ENCODE results near the gene CAMP.

Gene CAMP

GRCh38 chr3:48247401-48247811 lies 24.1 kb downstream of the CAMP start:
- Histone ChIP-seq H2BK15ac (ENCODE audit: low read depth, poor library complexity, severe bottlenecking) (no peak overlapping the region), H3K4ac (ENCODE audit: low read depth in 1 of 2, low read length in 2 of 2) (no peak overlapping the region), H3K18ac (ENCODE audit: low read depth in 1 of 2, low read length in 2 of 2) (no peak overlapping the region), H3K27ac (ENCODE audit: low read length, poor library complexity, severe bottlenecking) (no peak overlapping the region), H2AK5ac (ENCODE audit: low read length, severe bottlenecking) (no peak overlapping the region), H3K79me1 (replicated peaks; ENCODE audit: low read length, poor library complexity, severe bottlenecking) (peaks cover 6% of the 10 kb centered on the region), H3K4me1 (ENCODE audit: control insufficient read depth, insufficient read depth, low read depth, low read length) (no peaks in the 10 kb centered on the region), H3K36me3 (ENCODE audit: control insufficient read depth in 1 of 2, insufficient read depth in 2 of 2, low read depth in 1 of 2, low read length in 2 of 2) (peaks cover 0 to 13% of the 10 kb centered on the region in 2 experiments), H3K4me2 (ENCODE audit: low read length, poor library complexity, severe bottlenecking) (no peak overlapping the region), H2BK120ac (ENCODE audit: low read depth, low read length) (no peak overlapping the region), H3K23ac (ENCODE audit: low read length in 2 of 2) (no peak overlapping the region), H2AFZ (ENCODE audit: low read depth, low read length) (no peak overlapping the region), H2BK12ac (ENCODE audit: low read length in 2 of 2) (no peak overlapping the region), H3K14ac (ENCODE audit: low read length in 2 of 2) (no peak overlapping the region), H3K9ac (ENCODE audit: low read length) (peak overlapping the region; percentile 67), H3K9me3 (ENCODE audit: control insufficient read depth, low read length) (no peaks in the 10 kb centered on the region), H4K91ac (ENCODE audit: low read length) (no peak overlapping the region), H2BK5ac (ENCODE audit: low read depth, low read length, poor library complexity, severe bottlenecking) (no peak overlapping the region), H3K27me3 (ENCODE audit: control insufficient read depth in 1 of 2, insufficient read depth in 1 of 2, low read length in 2 of 2) (no peaks in the 10 kb centered on the region), H3K4me3 (ENCODE audit: insufficient read depth in 1 of 2, low read depth in 1 of 2, low read length in 2 of 2) (no peak overlapping the region), H4K8ac (ENCODE audit: low read length) (no peak overlapping the region)
- peak; percentile 9 for DNase-seq
- WGBS, result 100% methylated on average over 1 of the region's 1 CpG

- H3K23ac ChIP-seq (ENCODE audit: low read length in 2 of 2), result no peak overlapping the region
- no peak overlapping the region for H2AFZ ChIP-seq (ENCODE audit: low read depth, low read length)
- no peak overlapping the region for H3K4me2 ChIP-seq (ENCODE audit: low read length, poor library complexity, severe bottlenecking)
- H3K4ac ChIP-seq (ENCODE audit: low read depth in 1 of 2, low read length in 2 of 2), result no peak overlapping the region
- H2BK15ac ChIP-seq (ENCODE audit: low read depth, poor library complexity, severe bottlenecking), result no peak overlapping the region
- peaks cover 0 to 13% of the 10 kb centered on the region in 2 experiments for H3K36me3 ChIP-seq (ENCODE audit: control insufficient read depth in 1 of 2, insufficient read depth in 2 of 2, low read depth in 1 of 2, low read length in 2 of 2)
- no peak for DNase-seq
- no peak overlapping the region for H2AK5ac ChIP-seq (ENCODE audit: low read length, severe bottlenecking)
- no peak overlapping the region for H2BK120ac ChIP-seq (ENCODE audit: low read depth, low read length)
- H4K91ac ChIP-seq (ENCODE audit: low read length), result no peak overlapping the region
- peaks cover 6% of the 10 kb centered on the region for H3K79me1 ChIP-seq (replicated peaks; ENCODE audit: low read length, poor library complexity, severe bottlenecking)
- H2BK12ac ChIP-seq (ENCODE audit: low read length in 2 of 2), result no peak overlapping the region
- H4K8ac ChIP-seq (ENCODE audit: low read length), result no peak overlapping the region
- H3K27me3 ChIP-seq (ENCODE audit: control insufficient read depth in 1 of 2, insufficient read depth in 1 of 2, low read length in 2 of 2), result no peaks in the 10 kb centered on the region
- H3K4me1 ChIP-seq (ENCODE audit: control insufficient read depth, insufficient read depth, low read depth, low read length), result no peaks in the 10 kb centered on the region
- H3K9ac ChIP-seq (ENCODE audit: low read length), result peak overlapping the region; percentile 77
- 90% methylated on average over 3 of the region's 4 CpGs for WGBS
- no peak overlapping the region for H3K18ac ChIP-seq (ENCODE audit: low read depth in 1 of 2, low read length in 2 of 2)
- no peaks in the 10 kb centered on the region for H3K9me3 ChIP-seq (ENCODE audit: control insufficient read depth, low read length)
- H2BK5ac ChIP-seq (ENCODE audit: low read depth, low read length, poor library complexity, severe bottlenecking), result no peak overlapping the region
- no peak overlapping the region for H3K4me3 ChIP-seq (ENCODE audit: insufficient read depth in 1 of 2, low read depth in 1 of 2, low read length in 2 of 2)
- H3K27ac ChIP-seq (ENCODE audit: low read length, poor library complexity, severe bottlenecking), result no peak overlapping the region
- H3K14ac ChIP-seq (ENCODE audit: low read length in 2 of 2), result no peak overlapping the region
Measured at GRCh38 chr3:48248095-48248850, 25.0 kb downstream of the CAMP start.

GRCh38 chr3:48256557-48256956 lies 33.3 kb downstream of the CAMP start:
- Histone ChIP-seq H2BK12ac (ENCODE audit: low read length in 2 of 2) (no peak overlapping the region), H3K9me3 (ENCODE audit: control insufficient read depth, low read length) (no peaks in the 10 kb centered on the region), H3K4me3 (ENCODE audit: insufficient read depth in 1 of 2, low read depth in 1 of 2, low read length in 2 of 2) (no peak overlapping the region), H3K79me1 (replicated peaks; ENCODE audit: low read length, poor library complexity, severe bottlenecking) (peaks cover 10% of the 10 kb centered on the region), H3K27ac (ENCODE audit: low read length, poor library complexity, severe bottlenecking) (no peak overlapping the region), H2BK5ac (ENCODE audit: low read depth, low read length, poor library complexity, severe bottlenecking) (no peak overlapping the region), H3K4me2 (ENCODE audit: low read length, poor library complexity, severe bottlenecking) (no peak overlapping the region), H3K9ac (ENCODE audit: low read length) (no peak overlapping the region), H4K91ac (ENCODE audit: low read length) (no peak overlapping the region), H3K18ac (ENCODE audit: low read depth in 1 of 2, low read length in 2 of 2) (no peak overlapping the region), H3K27me3 (ENCODE audit: control insufficient read depth in 1 of 2, insufficient read depth in 1 of 2, low read length in 2 of 2) (no peaks in the 10 kb centered on the region), H3K4me1 (ENCODE audit: control insufficient read depth, insufficient read depth, low read depth, low read length) (no peaks in the 10 kb centered on the region), H3K4ac (ENCODE audit: low read depth in 1 of 2, low read length in 2 of 2) (no peak overlapping the region), H2AFZ (ENCODE audit: low read depth, low read length) (no peak overlapping the region), H2AK5ac (ENCODE audit: low read length, severe bottlenecking) (no peak overlapping the region), H4K8ac (ENCODE audit: low read length) (no peak overlapping the region), H3K36me3 (ENCODE audit: control insufficient read depth in 1 of 2, insufficient read depth in 2 of 2, low read depth in 1 of 2, low read length in 2 of 2) (peaks cover 7 to 30% of the 10 kb centered on the region in 2 experiments), H2BK120ac (ENCODE audit: low read depth, low read length) (no peak overlapping the region), H3K23ac (ENCODE audit: low read length in 2 of 2) (no peak overlapping the region), H2BK15ac (ENCODE audit: low read depth, poor library complexity, severe bottlenecking) (no peak overlapping the region), H3K14ac (ENCODE audit: low read length in 2 of 2) (no peak overlapping the region)
- WGBS, result 99% methylated on average over 8 of the region's 8 CpGs
- no peak for DNase-seq

- WGBS, result 100% methylated on average over 1 of the region's 1 CpG
- Histone ChIP-seq H3K18ac (ENCODE audit: low read depth in 1 of 2, low read length in 2 of 2) (no peak overlapping the region), H3K4ac (ENCODE audit: low read depth in 1 of 2, low read length in 2 of 2) (no peak overlapping the region), H4K91ac (ENCODE audit: low read length) (no peak overlapping the region), H3K79me1 (replicated peaks; ENCODE audit: low read length, poor library complexity, severe bottlenecking) (peaks cover 10% of the 10 kb centered on the region), H2BK120ac (ENCODE audit: low read depth, low read length) (no peak overlapping the region), H2AK5ac (ENCODE audit: low read length, severe bottlenecking) (no peak overlapping the region), H2BK15ac (ENCODE audit: low read depth, poor library complexity, severe bottlenecking) (no peak overlapping the region), H4K8ac (ENCODE audit: low read length) (no peak overlapping the region), H2BK5ac (ENCODE audit: low read depth, low read length, poor library complexity, severe bottlenecking) (no peak overlapping the region), H3K36me3 (ENCODE audit: control insufficient read depth in 1 of 2, insufficient read depth in 2 of 2, low read depth in 1 of 2, low read length in 2 of 2) (peaks cover 7 to 45% of the 10 kb centered on the region in 2 experiments), H3K23ac (ENCODE audit: low read length in 2 of 2) (no peak overlapping the region), H2BK12ac (ENCODE audit: low read length in 2 of 2) (no peak overlapping the region), H3K4me1 (ENCODE audit: control insufficient read depth, insufficient read depth, low read depth, low read length) (no peaks in the 10 kb centered on the region), H3K4me2 (ENCODE audit: low read length, poor library complexity, severe bottlenecking) (no peak overlapping the region), H3K27me3 (ENCODE audit: control insufficient read depth in 1 of 2, insufficient read depth in 1 of 2, low read length in 2 of 2) (no peaks in the 10 kb centered on the region), H3K9ac (ENCODE audit: low read length) (no peak overlapping the region), H3K14ac (ENCODE audit: low read length in 2 of 2) (no peak overlapping the region), H3K27ac (ENCODE audit: low read length, poor library complexity, severe bottlenecking) (no peak overlapping the region), H3K9me3 (ENCODE audit: control insufficient read depth, low read length) (no peaks in the 10 kb centered on the region), H2AFZ (ENCODE audit: low read depth, low read length) (no peak overlapping the region), H3K4me3 (ENCODE audit: insufficient read depth in 1 of 2, low read depth in 1 of 2, low read length in 2 of 2) (no peak overlapping the region)
- no peak for DNase-seq
Measured at GRCh38 chr3:48258530-48258929, 35.2 kb downstream of the CAMP start.
